ENCODE data around the gene CHD9.

The CHD9 gene

GRCh38 chr16:53083119-53083518, 28.3 kb downstream of the CHD9 start:
- H3K4me3 ChIP-seq (ENCODE audit: low read length), result no peak overlapping the region
- no peak for TF ChIP-seq CTCF (conservative IDR thresholded peaks at IDR 0.05; ENCODE audit: low read depth, low read length)
- DNase-seq (ENCODE audit: low read depth), result no peak

DNA sequence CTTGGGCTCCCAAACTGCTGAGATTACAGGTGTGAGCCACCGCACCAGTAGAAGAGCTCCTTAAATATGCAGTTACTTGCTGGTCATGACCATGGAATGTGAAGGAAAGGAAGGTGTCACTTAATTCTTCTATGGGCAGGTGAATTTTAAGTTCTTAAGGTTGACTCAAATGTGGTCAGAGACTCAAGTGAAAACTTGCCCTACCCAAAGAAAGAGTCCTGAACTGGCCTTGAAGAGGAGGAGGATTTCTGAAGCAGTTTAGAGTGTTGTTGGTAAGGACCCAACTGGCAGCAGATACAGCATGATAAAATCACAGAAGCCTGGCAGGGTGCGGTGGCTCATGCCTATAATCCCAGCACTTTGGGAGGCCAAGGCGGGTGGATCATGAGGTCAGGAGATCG, 29.4 kb downstream of the CHD9 start:
- DNase-seq (ENCODE audit: low read depth), result no peak
- no peak for TF ChIP-seq CTCF (conservative IDR thresholded peaks at IDR 0.05; ENCODE audit: low read depth, low read length)

GRCh38 chr16:53084746-53085334, 30.0 kb downstream of the CHD9 start:
- no peak for DNase-seq (ENCODE audit: low read depth)
- no peak overlapping the region for H3K4me3 ChIP-seq (ENCODE audit: low read length)
- TF ChIP-seq CTCF (conservative IDR thresholded peaks at IDR 0.05; ENCODE audit: low read depth, low read length), result no peak

More for the DNA sequence above, 29.4 kb downstream of the CHD9 start:
- H3K4me3 ChIP-seq (ENCODE audit: low read length), result no peak overlapping the region

GRCh38 chr16:53085369-53085843, 30.6 kb downstream of the CHD9 start:
- no peak overlapping the region for H3K4me3 ChIP-seq (ENCODE audit: low read length)
- DNase-seq (ENCODE audit: low read depth), result no peak
- TF ChIP-seq CTCF (conservative IDR thresholded peaks at IDR 0.05; ENCODE audit: low read depth, low read length), result no peak

GRCh38 chr16:53085931-53086421, 31.2 kb downstream of the CHD9 start:
- no peak for DNase-seq (ENCODE audit: low read depth)
- H3K4me3 ChIP-seq (ENCODE audit: low read length), result no peak overlapping the region
- TF ChIP-seq CTCF (conservative IDR thresholded peaks at IDR 0.05; ENCODE audit: low read depth, low read length), result no peak

- DNase-seq (ENCODE audit: low read depth), result no peak
- no peak overlapping the region for H3K4me3 ChIP-seq (ENCODE audit: low read length)
- TF ChIP-seq CTCF (conservative IDR thresholded peaks at IDR 0.05; ENCODE audit: low read depth, low read length), result no peak
Observed at GRCh38 chr16:53087101-53087500, 32.3 kb downstream of the CHD9 start.

Measured in retinal pigment epithelial cell (primary cell).